Measurements from ENCODE around the gene MIA2. TPM values are rescaled to one million over a fixed set of nuclear protein-coding genes. Genes with fewer than 3 reads are reported as not detected.

Gene MIA2
- polyA plus RNA-seq, 1 of the 3 experiments (the other 2 are of a cell fraction) = 2.6 TPM

- TF ChIP-seq, protein P1, sequence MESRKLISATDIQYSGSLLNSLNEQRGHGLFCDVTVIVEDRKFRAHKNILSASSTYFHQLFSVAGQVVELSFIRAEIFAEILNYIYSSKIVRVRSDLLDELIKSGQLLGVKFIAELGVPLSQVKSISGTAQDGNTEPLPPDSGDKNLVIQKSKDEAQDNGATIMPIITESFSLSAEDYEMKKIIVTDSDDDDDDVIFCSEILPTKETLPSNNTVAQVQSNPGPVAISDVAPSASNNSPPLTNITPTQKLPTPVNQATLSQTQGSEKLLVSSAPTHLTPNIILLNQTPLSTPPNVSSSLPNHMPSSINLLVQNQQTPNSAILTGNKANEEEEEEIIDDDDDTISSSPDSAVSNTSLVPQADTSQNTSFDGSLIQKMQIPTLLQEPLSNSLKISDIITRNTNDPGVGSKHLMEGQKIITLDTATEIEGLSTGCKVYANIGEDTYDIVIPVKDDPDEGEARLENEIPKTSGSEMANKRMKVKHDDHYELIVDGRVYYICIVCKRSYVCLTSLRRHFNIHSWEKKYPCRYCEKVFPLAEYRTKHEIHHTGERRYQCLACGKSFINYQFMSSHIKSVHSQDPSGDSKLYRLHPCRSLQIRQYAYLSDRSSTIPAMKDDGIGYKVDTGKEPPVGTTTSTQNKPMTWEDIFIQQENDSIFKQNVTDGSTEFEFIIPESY (IDR thresholded peaks at IDR 0.05; ENCODE audit: borderline replicate concordance, low read depth) = no peak
- TF ChIP-seq POLR2AphosphoS5 (IDR thresholded peaks at IDR 0.05; ENCODE audit: low read depth, low read length) = no peak
- TF ChIP-seq MXI1 (IDR thresholded peaks at IDR 0.05; ENCODE audit: low read depth, low read length) = no peak
- no peak for TF ChIP-seq RFX5 (IDR thresholded peaks at IDR 0.05; ENCODE audit: low read length)
- no peak for TF ChIP-seq GATA2 (CRISPR knock-in tag; IDR thresholded peaks at IDR 0.05)
- no peak for TF ChIP-seq ELF1 (IDR thresholded peaks at IDR 0.05)
- no peak for TF ChIP-seq IRF3 (IDR thresholded peaks at IDR 0.05; ENCODE audit: low read depth, low read length)
- no peak for TF ChIP-seq SIN3A (IDR thresholded peaks at IDR 0.05; ENCODE audit: borderline replicate concordance, low read depth, low read length)
- TF ChIP-seq JUND (IDR thresholded peaks at IDR 0.05) = no peak
- TF ChIP-seq MEF2A (IDR thresholded peaks at IDR 0.05; ENCODE audit: borderline replicate concordance, low read depth) = no peak
Observed at GRCh38 chr14:39384177-39384576, 150.5 kb downstream of the MIA2 start (continued).

DNA sequence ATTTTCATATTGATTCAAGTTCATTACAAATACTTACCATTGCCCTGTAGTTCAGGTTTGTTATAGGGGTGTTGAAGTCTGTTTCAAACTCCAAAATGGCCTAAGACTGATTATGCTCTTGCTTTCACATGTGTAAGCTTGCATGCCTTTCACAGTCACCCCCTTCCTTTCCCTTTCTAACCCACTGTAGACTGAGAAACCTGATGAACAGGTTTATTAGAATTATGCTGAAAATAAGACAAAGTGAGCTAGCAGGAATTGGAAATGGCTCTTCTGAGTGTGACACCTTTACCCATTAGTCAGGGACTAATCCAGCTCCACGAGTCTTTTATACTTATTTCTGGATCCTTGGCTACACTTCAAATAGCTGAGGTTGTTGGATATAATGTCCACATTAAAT is 159.6 kb downstream of the MIA2 start:
- CTCF ChIA-PET = no interaction called here
- no peaks in the 10 kb centered on the region for H4K20me1 ChIP-seq (ENCODE audit: insufficient read depth)
- no peak for TF ChIP-seq MEF2A (IDR thresholded peaks at IDR 0.05; ENCODE audit: borderline replicate concordance, low read depth)
- TF ChIP-seq IRF3 (IDR thresholded peaks at IDR 0.05; ENCODE audit: low read depth, low read length) = no peak
- TF ChIP-seq GABPA (IDR thresholded peaks at IDR 0.05; ENCODE audit: low read depth) = no peak
- TF ChIP-seq ELF1 (IDR thresholded peaks at IDR 0.05) = no peak
- TF ChIP-seq, protein P2, sequence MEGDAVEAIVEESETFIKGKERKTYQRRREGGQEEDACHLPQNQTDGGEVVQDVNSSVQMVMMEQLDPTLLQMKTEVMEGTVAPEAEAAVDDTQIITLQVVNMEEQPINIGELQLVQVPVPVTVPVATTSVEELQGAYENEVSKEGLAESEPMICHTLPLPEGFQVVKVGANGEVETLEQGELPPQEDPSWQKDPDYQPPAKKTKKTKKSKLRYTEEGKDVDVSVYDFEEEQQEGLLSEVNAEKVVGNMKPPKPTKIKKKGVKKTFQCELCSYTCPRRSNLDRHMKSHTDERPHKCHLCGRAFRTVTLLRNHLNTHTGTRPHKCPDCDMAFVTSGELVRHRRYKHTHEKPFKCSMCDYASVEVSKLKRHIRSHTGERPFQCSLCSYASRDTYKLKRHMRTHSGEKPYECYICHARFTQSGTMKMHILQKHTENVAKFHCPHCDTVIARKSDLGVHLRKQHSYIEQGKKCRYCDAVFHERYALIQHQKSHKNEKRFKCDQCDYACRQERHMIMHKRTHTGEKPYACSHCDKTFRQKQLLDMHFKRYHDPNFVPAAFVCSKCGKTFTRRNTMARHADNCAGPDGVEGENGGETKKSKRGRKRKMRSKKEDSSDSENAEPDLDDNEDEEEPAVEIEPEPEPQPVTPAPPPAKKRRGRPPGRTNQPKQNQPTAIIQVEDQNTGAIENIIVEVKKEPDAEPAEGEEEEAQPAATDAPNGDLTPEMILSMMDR (IDR thresholded peaks at IDR 0.05) = no peak
- no peak for TF ChIP-seq RXRA (IDR thresholded peaks at IDR 0.05; ENCODE audit: borderline replicate concordance, low read depth)
- TF ChIP-seq CHD2 (IDR thresholded peaks at IDR 0.05; ENCODE audit: low read length, partially characterized antibody) = no peak
- TF ChIP-seq YY1 (IDR thresholded peaks at IDR 0.05; ENCODE audit: low read depth) = no peak
- no peak for TF ChIP-seq SMC3 (IDR thresholded peaks at IDR 0.05; ENCODE audit: low read depth, low read length)
- no peak for TF ChIP-seq GATA2 (CRISPR knock-in tag; IDR thresholded peaks at IDR 0.05)
- no peak for TF ChIP-seq JUND (IDR thresholded peaks at IDR 0.05)
- H3K27me3 ChIP-seq (ENCODE audit: insufficient read depth) = no peaks in the 10 kb centered on the region
- no peaks in the 10 kb centered on the region for H3K4me1 ChIP-seq (ENCODE audit: control insufficient read depth in 1 of 2, insufficient read depth in 2 of 2, low read depth in 1 of 2, low read length in 1 of 2)
- H3K27ac ChIP-seq (ENCODE audit: low read depth in 2 of 2, low read length in 1 of 2) = no peak overlapping the region
- H3K36me3 ChIP-seq (replicated peaks in 1 of 2; ENCODE audit: control insufficient read depth in 1 of 2, insufficient read depth in 2 of 2, low read length in 1 of 2) = peaks cover 0 to 2% of the 10 kb centered on the region in 2 experiments
- H2AFZ ChIP-seq (ENCODE audit: low read depth) = no peak overlapping the region
- DNase-seq = no peak
- no peak overlapping the region for H3K4me2 ChIP-seq
- 75% methylated on average over 1 of the region's 1 CpG for WGBS (ENCODE audit: low lambda C conversion rate)
- POLR2A ChIA-PET = no interaction called here
- H3K9me3 ChIP-seq = no peaks in the 10 kb centered on the region
- H3K79me2 ChIP-seq (ENCODE audit: insufficient read depth) = no peaks in the 10 kb centered on the region
- H3K9me2 ChIP-seq = no peaks in the 10 kb centered on the region
- peaks cover 5% of the 10 kb centered on the region for H3F3A ChIP-seq (replicated peaks; ENCODE audit: insufficient read depth)
- no peak overlapping the region for H3K4me3 ChIP-seq (ENCODE audit: low read depth in 2 of 2, low read length in 1 of 2)
- no peak overlapping the region for H3K9ac ChIP-seq
